IMR-90 (cell line): ENCODE data around the gene CERS6. TPM values are rescaled to one million over a fixed set of nuclear protein-coding genes. Genes with fewer than 3 reads are reported as not detected.

Source experiments
- ATAC-seq: fragments of 200-7000 bp; cut with Tn5 transposase; 2 replicates; pipeline ENCODE4 v1.9.1; 2020; ENCODE audit warnings: low read depth, mild to moderate bottlenecking, moderate library complexity
- BruUV-seq: library from RNA; stranded (reverse); fragments of 400-500 nt; replicated peaks from 2 replicates; lab custom pipeline; 2021; lab: Mats Ljungman, UMichigan
- CTCF ChIA-PET: fragments of 300-600 bp; formaldehyde crosslinking; extraction: SDS; loops from one replicate; lab custom pipeline; 2021; ENCODE audit warnings: antibody characterized with exemption; lab: Yijun Ruan, JAX
- POLR2A ChIA-PET: fragments of 300-600 bp; sonication (Branson Sonifier 250); formaldehyde crosslinking; loops from one replicate; lab custom pipeline; 2022; ENCODE audit warnings: antibody characterized with exemption; ENCODE audit not compliant: unreplicated experiment; lab: Charles Lee
- DNase-seq: peaks from one replicate; pipeline ENCODE4 v3.0.0; 2013
- H2AFZ ChIP-seq: replicated peaks from 2 replicates; pipeline ENCODE3; 2013; ENCODE audit warnings: low read length, mild to moderate bottlenecking; ENCODE audit not compliant: poor library complexity
- H2AK5ac ChIP-seq: 2 replicates; pipeline ENCODE4 v1.6.1; 2013; ENCODE audit warnings: low read depth, low read length, inconsistent platforms
- H2AK9ac ChIP-seq: replicated peaks from 2 replicates; pipeline ENCODE3; 2013; ENCODE audit warnings: mild to moderate bottlenecking, low read depth, low read length, moderate library complexity; ENCODE audit not compliant: poor library complexity
- H2BK120ac ChIP-seq: 2 replicates; pipeline ENCODE4 v1.6.1; 2013; ENCODE audit warnings: low read depth, low read length, inconsistent platforms
- H2BK15ac ChIP-seq: 3 replicates; pipeline ENCODE4 v1.6.1; 2013; ENCODE audit warnings: low read depth, low read length, inconsistent platforms
- H2BK20ac ChIP-seq: 2 replicates; pipeline ENCODE4 v1.6.1; 2013; ENCODE audit warnings: low read depth, mild to moderate bottlenecking, inconsistent platforms, low read length, moderate library complexity
- H2BK5ac ChIP-seq: 2 replicates; pipeline ENCODE4 v1.6.1; 2013; ENCODE audit warnings: mild to moderate bottlenecking, low read depth, low read length, inconsistent platforms; ENCODE audit not compliant: poor library complexity, severe bottlenecking
- H3K14ac ChIP-seq: replicated peaks from 2 replicates; pipeline ENCODE4 v1.6.1; 2013; ENCODE audit warnings: low read depth, low read length, inconsistent platforms
- H3K18ac ChIP-seq: 2 replicates; pipeline ENCODE4 v1.6.1; 2013; ENCODE audit warnings: low read depth, low read length, control low read depth
- H3K23ac ChIP-seq: 2 replicates; pipeline ENCODE4 v1.6.1; 2013; ENCODE audit warnings: low read depth, low read length, inconsistent platforms
- H3K27ac ChIP-seq: 2 replicates; pipeline ENCODE4 v1.5.1; 2013; ENCODE audit warnings: mild to moderate bottlenecking, control low read depth, low read length; ENCODE audit not compliant: insufficient read depth
- H3K27me3 ChIP-seq: 2 replicates; pipeline ENCODE4 v1.6.1; 2013; ENCODE audit warnings: low read length; ENCODE audit not compliant: control insufficient read depth, insufficient read depth
- H3K36me3 ChIP-seq: 2 replicates; pipeline ENCODE4 v1.6.1; 2013; ENCODE audit warnings: low read length, mixed read lengths; ENCODE audit not compliant: control insufficient read depth, insufficient read depth
- H3K4ac ChIP-seq: 2 replicates; pipeline ENCODE4 v1.6.1; 2013; ENCODE audit warnings: low read depth, low read length, inconsistent platforms
- H3K4me1 ChIP-seq: 2 replicates; pipeline ENCODE4 v1.6.1; 2013; ENCODE audit warnings: low read length, mixed read lengths; ENCODE audit not compliant: control insufficient read depth, insufficient read depth
- H3K4me2 ChIP-seq: 2 replicates; pipeline ENCODE4 v1.6.1; 2013; ENCODE audit warnings: low read depth, mild to moderate bottlenecking, control low read depth, low read length, moderate library complexity
- H3K4me3 ChIP-seq: 2 replicates; pipeline ENCODE4 v1.5.1; 2013; ENCODE audit warnings: low read depth, mild to moderate bottlenecking, control low read depth, low read length, moderate library complexity; ENCODE audit not compliant: insufficient read depth
- H3K56ac ChIP-seq: 2 replicates; pipeline ENCODE4 v1.6.1; 2013; ENCODE audit warnings: low read length, inconsistent platforms; ENCODE audit not compliant: insufficient read depth; ENCODE audit errors: extremely low read depth
- H3K79me1 ChIP-seq, 2 experiments: 2 replicates each; pipeline ENCODE4 v1.6.1; 2013; ENCODE audit warnings: low read length in 2 of 2, inconsistent platforms in 1 of 2, low read depth in 1 of 2
- H3K9ac ChIP-seq: 2 replicates; pipeline ENCODE4 v1.6.1; 2013; ENCODE audit warnings: low read depth, low read length, control low read depth
- H3K9me1 ChIP-seq: 2 replicates; pipeline ENCODE4 v1.6.1; 2013; ENCODE audit warnings: low read length, inconsistent platforms; ENCODE audit not compliant: insufficient read depth
- H3K9me3 ChIP-seq: 2 replicates; pipeline ENCODE4 v1.6.1; 2013; ENCODE audit warnings: low read length; ENCODE audit not compliant: control insufficient read depth, insufficient read depth
- H4K20me1 ChIP-seq: 2 replicates; pipeline ENCODE4 v1.6.1; 2013; ENCODE audit warnings: low read length, inconsistent platforms; ENCODE audit not compliant: insufficient read depth
- H4K5ac ChIP-seq: 2 replicates; pipeline ENCODE4 v1.6.1; 2013; ENCODE audit warnings: mild to moderate bottlenecking, low read depth, low read length, control low read depth
- H4K8ac ChIP-seq, 2 experiments: 2 replicates each; pipeline ENCODE4 v1.6.1; 2013; ENCODE audit warnings: low read depth in 2 of 2, low read length in 2 of 2, control low read depth in 1 of 2, inconsistent platforms in 1 of 2
- H4K91ac ChIP-seq: 2 replicates; pipeline ENCODE4 v1.6.1; 2013; ENCODE audit warnings: low read depth, low read length, inconsistent platforms; ENCODE audit not compliant: insufficient read depth
- BHLHE40 ChIP-seq: fragments of 150-350 bp; IDR thresholded peaks from 2 replicates; pipeline ENCODE4 v1.6.1; 2016; ENCODE audit warnings: mild to moderate bottlenecking, low read depth, low read length
- CEBPB ChIP-seq: IDR thresholded peaks from 2 replicates; pipeline ENCODE4 v1.6.1; 2012; ENCODE audit warnings: low read depth, low read length, improper control_type of control experiment
- CHD1 ChIP-seq: IDR thresholded peaks from 2 replicates; pipeline ENCODE4 v1.6.1; 2012; ENCODE audit warnings: low read depth, low read length, improper control_type of control experiment
- CTCF ChIP-seq: conservative IDR thresholded peaks from 2 replicates; pipeline ENCODE4 v1.5.1; 2012; ENCODE audit warnings: mild to moderate bottlenecking, low read depth, low read length, improper control_type of control experiment
- ELK1 ChIP-seq: fragments of 150-350 bp; IDR thresholded peaks from 2 replicates; pipeline ENCODE4 v1.6.1; 2016; ENCODE audit warnings: low read depth, mild to moderate bottlenecking, low read length, moderate library complexity, borderline replicate concordance
- FOS ChIP-seq: fragments of 150-350 bp; IDR thresholded peaks from 2 replicates; pipeline ENCODE4 v1.6.1; 2016; ENCODE audit warnings: low read depth, low read length
- MAFK ChIP-seq: IDR thresholded peaks from 2 replicates; pipeline ENCODE4 v1.6.1; 2012; ENCODE audit warnings: low read depth, low read length, improper control_type of control experiment
- MAZ ChIP-seq: IDR thresholded peaks from 2 replicates; pipeline ENCODE4 v1.6.1; 2012; ENCODE audit warnings: low read depth, mild to moderate bottlenecking, low read length, improper control_type of control experiment, moderate library complexity, borderline replicate concordance
- MXI1 ChIP-seq: IDR thresholded peaks from 2 replicates; pipeline ENCODE4 v1.6.1; 2012; ENCODE audit warnings: low read depth, mild to moderate bottlenecking, low read length, moderate library complexity, borderline replicate concordance
- NFE2L2 ChIP-seq: fragments of 150-350 bp; IDR thresholded peaks from 2 replicates; pipeline ENCODE4 v1.6.1; 2016; ENCODE audit warnings: low read depth, mild to moderate bottlenecking, low read length
- POLR2A ChIP-seq: IDR thresholded peaks from 2 replicates; pipeline ENCODE4 v1.6.1; 2012; ENCODE audit warnings: mild to moderate bottlenecking, low read depth, low read length
- RAD21 ChIP-seq: IDR thresholded peaks from 2 replicates; pipeline ENCODE4 v1.6.1; 2012; ENCODE audit warnings: low read length, improper control_type of control experiment
- RCOR1 ChIP-seq: IDR thresholded peaks from 2 replicates; pipeline ENCODE4 v1.6.1; 2012; ENCODE audit warnings: mild to moderate bottlenecking, low read length, improper control_type of control experiment; ENCODE audit not compliant: insufficient replicate concordance
- RFX5 ChIP-seq: IDR thresholded peaks from 2 replicates; pipeline ENCODE4 v1.8.0; 2012; ENCODE audit warnings: low read depth, mild to moderate bottlenecking, low read length, moderate library complexity
- SMC3 ChIP-seq: fragments of 150-350 bp; IDR thresholded peaks from 2 replicates; pipeline ENCODE4 v1.6.1; 2016; ENCODE audit warnings: low read depth, mild to moderate bottlenecking, antibody characterized with exemption, low read length, moderate library complexity
- USF2 ChIP-seq: fragments of 150-350 bp; IDR thresholded peaks from 2 replicates; pipeline ENCODE4 v1.6.1; 2017; ENCODE audit warnings: mild to moderate bottlenecking, antibody characterized with exemption, low read length, low read depth
- WGBS, 2 experiments: methylation state at CpG; one replicate each; pipeline versions ENCODE4 v1.1.5 to v1.1.7; 2013; ENCODE audit warnings: missing lambda C conversion rate in 2 of 2; ENCODE audit not compliant: insufficient read length in 1 of 2; ENCODE audit errors: extremely low coverage in 2 of 2; 5-methylcytosine and 5-hydroxymethylcytosine counted together
- dilution Hi-C: fragments of 300-500 bp; cut with HindIII; formaldehyde crosslinking; loops from one replicate; pipeline ENCODE4 v1.14.3; 2018; ENCODE audit warnings: low sequenced_read_pairs; ENCODE audit not compliant: unreplicated experiment
- in situ Hi-C: fragments of 300-500 bp; cut with MboI; formaldehyde crosslinking; loops from 3 replicates; pipeline ENCODE4 v1.14.3; 2019; ENCODE audit warnings: low sequenced_read_pairs, inconsistent platforms, mixed read lengths
- intact Hi-C: fragments of 100-400 bp; cut with micrococcal nuclease; formaldehyde crosslinking; loops from 2 replicates; pipeline ENCODE4 v1.10.0; 2022
- polyA plus RNA-seq, 3 experiments: library from polyadenylated mRNA; depleted of rRNA; stranded (reverse); fragments of >200 nt; gene quantifications; 2 replicates each; pipeline ENCODE4 v1.2.3, GENCODE V29; 2012; ENCODE audit warnings: low replicate concordance in 1 of 3
- total RNA-seq: library from RNA; depleted of rRNA; stranded (reverse); fragments of >200 nt; gene quantifications from 2 replicates; pipeline ENCODE4 v1.2.3, GENCODE V29; 2012

Gene CERS6
- total and polyA plus RNA-seq, 2 of the 4 experiments (the other 2 are of a cell fraction), result 2.1 to 5.7 TPM

GRCh38 chr2:168814046-168814445 lies 358.0 kb downstream of the CERS6 start:
- Histone ChIP-seq H2BK15ac (no peak overlapping the region), H3K9me3 (no peaks in the 10 kb centered on the region), H3K79me1 (no peaks in the 10 kb centered on the region), H3K27me3 (no peaks in the 10 kb centered on the region), H4K91ac (no peak overlapping the region), H3K27ac (no peak overlapping the region), H3K9ac (no peak overlapping the region), H3K18ac (no peak overlapping the region), H3K4me2 (no peak overlapping the region), H3K9me1 (no peaks in the 10 kb centered on the region), H4K20me1 (no peaks in the 10 kb centered on the region), H3K56ac (no peak overlapping the region), H4K8ac (no peak overlapping the region), H4K5ac (no peak overlapping the region), H3K4ac (no peak overlapping the region), H2AFZ (no peak overlapping the region), H2AK9ac (no peak overlapping the region), H3K23ac (no peak overlapping the region), H2AK5ac (no peak overlapping the region), H2BK20ac (no peak overlapping the region), H2BK5ac (no peak overlapping the region), H3K4me1 (peaks cover 2% of the 10 kb centered on the region; the same call in 1 of the 2 replicates), H3K14ac (no peak overlapping the region), H3K36me3 (no peaks in the 10 kb centered on the region), H3K4me3 (no peak overlapping the region), H2BK120ac (no peak overlapping the region)
- CTCF ChIA-PET, result no interaction called here
- no TSS peak for BruUV-seq
- DNase-seq, result peak; percentile 63
- no peak for ATAC-seq
- intact Hi-C loops (no loop called here), in situ Hi-C loops (no loop called here), dilution Hi-C loops (no loop called here)
- no peak for TF ChIP-seq SMC3
- TF ChIP-seq MXI1, result no peak
- TF ChIP-seq BHLHE40, result no peak
- no peak for TF ChIP-seq ELK1
- no peak for TF ChIP-seq FOS
- no peak for TF ChIP-seq CHD1
- TF ChIP-seq MAZ, result no peak
- TF ChIP-seq RFX5, result no peak
- TF ChIP-seq USF2, result no peak
- no peak for TF ChIP-seq NFE2L2
- TF ChIP-seq CEBPB, result no peak
- no peak for TF ChIP-seq CTCF
- no peak for TF ChIP-seq RAD21
- TF ChIP-seq POLR2A, result no peak
- no peak for TF ChIP-seq MAFK
- no peak for TF ChIP-seq RCOR1
- WGBS, 2 experiments, result no CpG with 5 or more reads among the region's 2 CpGs
- POLR2A ChIA-PET, result no interaction called here
